Measurements from ENCODE around the gene CPNE7. TPM values are rescaled to one million over a fixed set of nuclear protein-coding genes. Genes with fewer than 3 reads are reported as not detected.

The CPNE7 gene
- total and polyA plus RNA-seq, 9 of the 15 experiments (the other 6 are each of a cell fraction or from before 2014, with no cell fraction given) = 0.30 to 73.4 (median 32.7) TPM

- TF ChIP-seq NFIC (IDR thresholded peaks at IDR 0.05) (0 out of 2 replicates have a peak, but pooled peaks have one; percentile 12), WHSC1 (IDR thresholded peaks at IDR 0.05; ENCODE audit: low read length) (no peak), CEBPZ (IDR thresholded peaks at IDR 0.05; ENCODE audit: borderline replicate concordance, low read depth, low read length) (no peak), CEBPB (tag; IDR thresholded peaks at IDR 0.05) (peak; percentile 57), KLF16 (IDR thresholded peaks at IDR 0.05) (no peak), ZBTB1 (CRISPR knock-in tag; IDR thresholded peaks at IDR 0.05; ENCODE audit: borderline replicate concordance, low read depth) (no peak)
Measured at GRCh38 chr16:89618109-89618998, 42.8 kb downstream of the CPNE7 start (continued).

- no peak overlapping the region for H3K4me2 ChIP-seq (ENCODE audit: insufficient read depth, low read length)
- intact Hi-C loops (cut with micrococcal nuclease) (no loop called here), in situ Hi-C loops (cut with MboI) (no loop called here)
- 4% methylated on average over 12 of the region's 12 CpGs for WGBS (ENCODE audit: insufficient coverage, low coverage, missing lambda C conversion rate)
- H3K4me1 ChIP-seq (replicated peaks in 1 of 2; ENCODE audit: control insufficient read depth in 2 of 2, insufficient read depth in 2 of 2, low read length in 2 of 2) = peaks cover 0 to 51% of the 10 kb centered on the region in 2 experiments; a peak in 2 of 5 replicates
- H3K79me2 ChIP-seq (ENCODE audit: control insufficient read depth, insufficient read depth, low read length) = no peaks in the 10 kb centered on the region
- H3K9me1 ChIP-seq (ENCODE audit: control insufficient read depth, insufficient read depth, low read length) = no peaks in the 10 kb centered on the region
- H3K4me3 ChIP-seq = no peak overlapping the region
- POLR2A ChIA-PET = interaction anchor here (0.9 kb wide), 1 partner anchor 20 kb away, joined by 3 read pairs; no protein-coding TSS in a partner anchor
- FAIRE-seq = no peak
- H3K27me3 ChIP-seq (ENCODE audit: control insufficient read depth in 2 of 2, insufficient read depth in 2 of 2, low read length in 2 of 2) = peaks cover 25 to 48% of the 10 kb centered on the region in 2 experiments
- no peak overlapping the region for H3K9ac ChIP-seq (ENCODE audit: insufficient read depth in 1 of 2, low read depth in 2 of 2, low read length in 2 of 2)
- DNase-seq (ENCODE audit: extremely low read depth in 1 of 4, low spot score in 3 of 4) = no peak
- CTCF ChIA-PET (ENCODE audit: low intra/inter-chr PET ratio) = no interaction called here
- no peak for ATAC-seq
- no peaks in the 10 kb centered on the region for H3K36me3 ChIP-seq (ENCODE audit: control insufficient read depth, insufficient read depth, low read length)
- BruUV-seq (replicated peaks) = no TSS peak
- no peaks in the 10 kb centered on the region for H4K20me1 ChIP-seq (replicated peaks; ENCODE audit: control insufficient read depth, insufficient read depth, low read length)
- H2AFZ ChIP-seq (ENCODE audit: low read depth, low read length) = no peak overlapping the region
- no peak overlapping the region for H3K27ac ChIP-seq (ENCODE audit: extremely low read depth, low read depth, low read length)
- H3K9me3 ChIP-seq (replicated peaks; ENCODE audit: control insufficient read depth, insufficient read depth, low read depth, low read length) = no peaks in the 10 kb centered on the region
- TF ChIP-seq NFE2L1 (tag; IDR thresholded peaks at IDR 0.05; ENCODE audit: borderline replicate concordance, low read depth) (no peak), ZFP1 (CRISPR knock-in tag; IDR thresholded peaks at IDR 0.05) (no peak), RAD21 (CRISPR knock-in tag; conservative IDR thresholded peaks at IDR 0.05 in 1 of 2, IDR thresholded peaks at IDR 0.05 in 1 of 2) (no peak), DACH1 (IDR thresholded peaks at IDR 0.05; ENCODE audit: partially characterized antibody) (no peak), NCOA2 (IDR thresholded peaks at IDR 0.05; ENCODE audit: partially characterized antibody in 2 of 2) (no peak), SAP30 (IDR thresholded peaks at IDR 0.05; ENCODE audit: borderline replicate concordance, insufficient read depth, low read depth, low read length, poor library complexity, severe bottlenecking) (no peak), ZNF511 (CRISPR knock-in tag; IDR thresholded peaks at IDR 0.05) (no peak), KLF6 (CRISPR knock-in tag; IDR thresholded peaks at IDR 0.05; ENCODE audit: borderline replicate concordance) (no peak), ZNF3 (CRISPR knock-in tag; IDR thresholded peaks at IDR 0.05) (no peak), FOXM1 (IDR thresholded peaks at IDR 0.05; ENCODE audit: low read depth) (no peak), FOXM1 (CRISPR knock-in tag; IDR thresholded peaks at IDR 0.05; ENCODE audit: low read depth) (no peak)
Measured at GRCh38 chr16:89619840-89620239, 44.3 kb downstream of the CPNE7 start.

Data from K562 (cell line).